D721Med (cell line): Measurements from ENCODE around the gene RPSA.

Experiments used
- DNase-seq: peaks from one replicate; pipeline ENCODE4 v3.0.0; 2011; ENCODE audit warnings: low spot score; ENCODE audit not compliant: insufficient read length
- FAIRE-seq: peaks from 2 replicates; lab custom pipeline; 2011; peaks lifted over from hg19 to GRCh38; lab: Jason Lieb, UNC
- TF ChIP-seq, protein P1 (sequence below): IDR thresholded peaks from 2 replicates; pipeline ENCODE4 v1.5.1; 2012; ENCODE audit warnings: mild to moderate bottlenecking, control low read depth; ENCODE audit not compliant: insufficient read depth; ENCODE audit errors: missing control alignments

Gene RPSA

DNA sequence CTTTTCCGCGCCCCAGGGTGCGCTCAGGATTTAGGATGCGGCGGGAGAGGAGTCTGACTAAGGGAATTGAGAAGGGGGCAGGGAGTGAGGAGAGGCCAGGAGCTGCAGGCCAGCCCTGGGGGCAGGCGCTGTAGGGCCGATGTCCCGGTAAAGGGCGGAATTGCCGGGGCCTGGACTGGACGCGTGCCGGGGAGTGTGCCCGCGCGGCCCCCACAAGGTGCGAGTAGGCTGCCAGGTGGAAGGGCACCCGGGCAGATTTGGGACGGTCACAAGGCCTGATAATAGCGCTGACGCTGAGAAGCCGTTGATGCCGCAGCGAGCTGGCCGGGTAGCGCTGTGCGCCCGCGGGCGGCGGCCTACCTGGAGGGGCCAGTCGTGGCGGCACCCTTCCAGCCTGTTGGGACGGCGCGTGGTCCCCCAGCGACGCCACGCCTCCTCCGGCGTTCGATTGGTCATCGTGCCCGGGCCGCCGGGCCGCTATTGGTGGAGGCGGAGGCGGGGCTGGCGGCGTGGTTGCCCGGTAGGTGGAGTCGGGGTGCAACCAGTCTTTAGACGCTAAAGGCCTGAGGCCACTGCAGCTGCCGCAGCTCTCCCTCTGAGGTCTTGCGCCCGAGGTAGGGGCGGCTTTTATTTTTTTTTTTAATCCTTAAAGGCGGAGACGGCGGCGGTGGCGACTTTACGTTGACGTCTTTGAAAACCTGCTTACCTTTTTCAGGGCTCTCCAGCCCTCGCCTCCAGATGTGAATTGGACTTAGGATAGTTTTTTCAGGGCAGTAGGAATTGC is 22.4 kb upstream of the RPSA start:
- FAIRE-seq (no peak), DNase-seq (peak; percentile 91)
- TF ChIP-seq, protein P1, sequence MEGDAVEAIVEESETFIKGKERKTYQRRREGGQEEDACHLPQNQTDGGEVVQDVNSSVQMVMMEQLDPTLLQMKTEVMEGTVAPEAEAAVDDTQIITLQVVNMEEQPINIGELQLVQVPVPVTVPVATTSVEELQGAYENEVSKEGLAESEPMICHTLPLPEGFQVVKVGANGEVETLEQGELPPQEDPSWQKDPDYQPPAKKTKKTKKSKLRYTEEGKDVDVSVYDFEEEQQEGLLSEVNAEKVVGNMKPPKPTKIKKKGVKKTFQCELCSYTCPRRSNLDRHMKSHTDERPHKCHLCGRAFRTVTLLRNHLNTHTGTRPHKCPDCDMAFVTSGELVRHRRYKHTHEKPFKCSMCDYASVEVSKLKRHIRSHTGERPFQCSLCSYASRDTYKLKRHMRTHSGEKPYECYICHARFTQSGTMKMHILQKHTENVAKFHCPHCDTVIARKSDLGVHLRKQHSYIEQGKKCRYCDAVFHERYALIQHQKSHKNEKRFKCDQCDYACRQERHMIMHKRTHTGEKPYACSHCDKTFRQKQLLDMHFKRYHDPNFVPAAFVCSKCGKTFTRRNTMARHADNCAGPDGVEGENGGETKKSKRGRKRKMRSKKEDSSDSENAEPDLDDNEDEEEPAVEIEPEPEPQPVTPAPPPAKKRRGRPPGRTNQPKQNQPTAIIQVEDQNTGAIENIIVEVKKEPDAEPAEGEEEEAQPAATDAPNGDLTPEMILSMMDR, result no peak

DNA sequence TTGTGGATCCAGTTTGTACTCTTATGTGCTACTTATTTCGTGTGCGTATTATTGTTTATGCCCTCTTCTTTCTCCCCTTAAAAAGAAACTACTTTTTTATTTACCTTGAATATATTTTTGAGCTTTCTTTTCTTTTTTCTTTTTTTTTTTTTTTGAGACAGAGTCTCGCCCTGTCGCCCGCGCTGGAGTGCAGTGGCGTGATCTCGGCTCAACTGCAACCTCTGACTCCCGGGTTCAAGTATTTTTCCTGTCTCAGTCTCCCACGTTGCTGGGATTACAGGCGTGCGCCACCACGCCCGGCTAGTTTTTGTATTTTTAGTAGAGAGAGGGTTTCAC is 21.9 kb upstream of the RPSA start:
- TF ChIP-seq, protein P1, result no peak
- no peak for DNase-seq
- no peak for FAIRE-seq

DNA sequence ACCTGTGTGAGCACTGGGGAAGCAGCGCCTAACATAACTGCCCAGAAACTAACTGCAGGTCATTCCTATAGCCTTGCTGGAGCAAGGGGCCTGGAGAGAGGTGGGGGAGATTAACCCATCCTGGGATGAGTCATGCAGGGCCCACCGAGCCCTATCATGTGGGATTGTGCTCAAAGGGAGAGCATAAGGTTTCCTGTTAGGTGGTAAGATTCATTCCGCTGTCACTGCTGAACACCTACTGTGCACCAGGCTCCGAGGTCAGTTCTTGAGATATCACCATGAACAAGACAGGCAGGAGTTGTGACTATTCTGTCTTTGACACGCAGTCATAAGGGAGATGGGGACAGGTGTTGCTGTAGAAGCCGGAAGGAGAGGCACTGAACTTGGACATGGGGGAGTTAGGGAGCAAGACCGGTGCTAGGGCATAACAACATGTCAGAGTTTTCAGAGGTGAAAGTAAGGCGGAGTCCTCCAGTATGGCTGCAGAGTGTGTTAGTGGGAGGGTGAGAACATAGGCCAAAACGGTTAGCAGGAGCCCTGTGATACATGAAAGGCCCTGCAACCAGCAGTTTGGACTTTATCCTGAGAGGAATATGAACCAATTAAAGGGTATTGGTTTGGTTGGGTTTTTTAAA is 20.9 kb upstream of the RPSA start:
- DNase-seq (no peak), FAIRE-seq (no peak)
- TF ChIP-seq, protein P1, result no peak

DNA sequence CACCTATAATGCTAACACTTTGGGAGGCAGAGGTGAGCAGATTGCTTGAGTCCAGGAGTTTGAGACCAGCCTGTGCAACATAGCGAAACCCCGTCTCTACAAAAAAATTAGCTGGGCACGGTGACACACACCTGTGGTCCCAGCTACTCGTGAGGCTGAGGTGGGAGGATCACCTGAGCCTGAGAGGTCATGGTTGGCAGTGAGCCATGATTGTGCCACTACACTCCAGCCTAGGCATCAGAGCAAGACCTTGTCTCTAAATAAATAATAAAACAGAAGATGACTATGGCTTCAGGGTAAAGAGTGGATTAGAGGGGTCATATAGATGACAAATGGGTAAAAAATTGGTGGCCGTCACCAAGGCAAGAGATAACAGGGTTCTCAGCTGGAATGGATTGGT is 20.2 kb upstream of the RPSA start:
- no peak for DNase-seq
- TF ChIP-seq, protein P1, result no peak
- FAIRE-seq, result no peak

DNA sequence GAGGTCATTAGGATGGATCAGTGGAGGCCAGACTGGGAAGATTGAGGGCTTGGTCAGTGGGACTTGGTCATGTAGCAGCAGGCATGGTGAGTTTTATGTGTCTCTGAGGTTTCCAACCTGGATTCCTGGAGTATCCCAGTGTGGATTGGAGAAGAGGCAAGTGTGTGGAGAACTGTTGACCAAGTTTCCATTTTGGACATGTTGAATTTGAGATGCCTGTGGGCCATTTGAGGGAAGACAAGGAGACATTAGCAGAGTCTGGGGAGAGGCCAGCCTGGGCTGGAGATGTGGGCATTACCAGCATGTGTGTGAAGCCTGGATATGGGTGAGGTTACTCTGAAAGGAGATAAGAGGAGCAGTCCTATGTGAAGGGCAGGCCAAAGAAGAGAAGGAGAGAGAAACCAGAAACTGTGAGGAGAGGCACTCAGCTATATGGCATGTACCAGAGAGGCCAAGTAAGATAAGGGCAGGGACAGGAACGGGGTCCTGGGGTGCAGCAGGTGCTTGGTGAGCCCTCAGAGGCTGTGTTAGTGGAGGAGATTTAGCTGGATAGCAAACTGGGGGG is 19.0 kb upstream of the RPSA start:
- FAIRE-seq, result no peak
- DNase-seq, result no peak
- TF ChIP-seq, protein P1, result no peak

DNA sequence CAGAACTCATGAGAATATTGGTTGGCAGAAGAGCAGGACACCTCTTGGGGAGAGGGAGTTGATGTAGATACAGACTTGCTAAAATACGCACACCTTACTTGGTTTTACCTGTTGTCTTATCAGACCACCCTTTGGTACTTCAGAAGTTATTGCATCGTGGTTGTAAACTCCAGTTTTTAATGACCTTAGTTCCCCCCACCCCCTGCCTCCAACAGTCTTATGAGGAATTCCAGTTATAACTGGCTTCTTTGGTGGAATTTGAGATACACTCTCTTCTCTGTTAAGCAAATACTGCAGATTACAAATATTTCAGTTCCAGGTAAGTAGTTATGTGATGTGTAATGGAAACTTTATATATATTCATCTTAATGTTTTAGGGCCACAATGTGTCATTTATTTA is 18.4 kb upstream of the RPSA start:
- TF ChIP-seq, protein P1, result no peak
- FAIRE-seq (no peak), DNase-seq (no peak)
